GM12864 (cell line): ENCODE measurements around the gene MARCHF3.
A peak's percentile ranks its signal among the peaks of the same experiment; 100 is the strongest.

Source experiments
- DNase-seq: peaks from one replicate; pipeline ENCODE4 v3.0.0-alpha.2; 2011; ENCODE audit warnings: low read depth
- H3K4me3 ChIP-seq: 2 replicates; pipeline ENCODE4 v1.5.1; 2011; ENCODE audit warnings: mild to moderate bottlenecking, low read depth, low read length, control low read depth
- CTCF ChIP-seq: IDR thresholded peaks from 2 replicates; pipeline ENCODE4 v1.5.1; 2011; ENCODE audit warnings: low read depth, mild to moderate bottlenecking, moderate library complexity, low read length, control low read depth, inconsistent platforms; ENCODE audit errors: missing control alignments

The MARCHF3 gene

GRCh38 chr5:126871441-126871840, 158.9 kb downstream of the MARCHF3 start:
- DNase-seq = no peak
- TF ChIP-seq CTCF = no peak
- H3K4me3 ChIP-seq = no peak overlapping the region

GRCh38 chr5:126869005-126869451, 161.3 kb downstream of the MARCHF3 start:
- H3K4me3 ChIP-seq = peak overlapping the region; percentile 0; the same call in 1 of the 2 replicates
- no peak for TF ChIP-seq CTCF
- DNase-seq = no peak

- H3K4me3 ChIP-seq = no peak overlapping the region
- DNase-seq = no peak
- TF ChIP-seq CTCF = no peak
These were observed 161.9 kb downstream of the MARCHF3 start for GRCh38 chr5:126868338-126869004.

GRCh38 chr5:126866851-126867636, 163.3 kb downstream of the MARCHF3 start:
- DNase-seq = no peak
- H3K4me3 ChIP-seq = no peak overlapping the region
- no peak for TF ChIP-seq CTCF

- TF ChIP-seq CTCF = no peak
- DNase-seq = no peak
- H3K4me3 ChIP-seq = no peak overlapping the region
These were observed 165.1 kb downstream of the MARCHF3 start for GRCh38 chr5:126865299-126865698.

- H3K4me3 ChIP-seq = no peak overlapping the region
- no peak for TF ChIP-seq CTCF
- DNase-seq = no peak
These were observed 166.2 kb downstream of the MARCHF3 start for GRCh38 chr5:126864042-126864688.
